GM21529 (cell line): ENCODE results near the gene PLXNA1.

Experiments
- ATAC-seq: cut with Tn5 transposase; IDR thresholded peaks from one replicate; pipeline ENCODE4 v1.9.1; 2021; ENCODE audit not compliant: unreplicated experiment

PLXNA1 gene

DNA sequence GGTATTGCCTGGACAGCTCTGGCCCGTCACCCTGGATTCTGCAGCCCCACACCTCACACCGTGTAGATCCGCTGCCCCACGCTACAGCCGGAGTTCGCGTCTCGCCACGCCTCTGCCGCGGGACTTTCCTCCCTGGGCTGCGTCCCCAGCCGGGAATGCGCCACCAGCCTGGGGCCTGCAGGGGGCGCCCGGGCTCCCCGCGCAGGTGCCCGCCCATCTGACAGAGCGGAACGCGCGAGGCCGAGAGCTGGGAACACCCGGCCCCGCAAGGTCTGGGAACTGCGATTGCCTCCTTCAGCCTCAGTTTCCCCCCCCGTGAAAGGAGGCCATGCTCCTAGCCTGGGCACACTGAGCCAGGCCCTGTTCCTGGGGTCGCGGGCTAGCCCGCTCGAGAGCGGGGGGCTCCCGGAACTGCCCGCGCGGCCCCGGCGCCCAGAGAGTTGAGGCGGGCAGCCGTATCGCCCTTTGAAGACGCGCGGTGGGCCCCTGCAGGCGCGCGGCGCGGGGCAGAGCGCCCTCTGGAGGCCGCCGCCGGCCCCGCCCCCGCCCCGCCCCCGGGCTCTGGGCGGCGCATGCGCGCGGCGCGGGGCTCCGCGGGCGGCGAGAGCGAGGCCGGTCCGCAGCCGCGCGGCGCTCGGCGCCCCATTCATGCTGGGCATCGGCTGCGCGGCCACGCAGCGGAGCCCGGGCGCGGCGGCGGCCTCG lies at the start of gene PLXNA1:
Gene PLXNA1, plus strand, starts transcription at position 645 of the 705 bp plus-strand sequence. CDS start 5,479 bp downstream, outside the sequence.
- ATAC-seq: peak; percentile 72

DNA sequence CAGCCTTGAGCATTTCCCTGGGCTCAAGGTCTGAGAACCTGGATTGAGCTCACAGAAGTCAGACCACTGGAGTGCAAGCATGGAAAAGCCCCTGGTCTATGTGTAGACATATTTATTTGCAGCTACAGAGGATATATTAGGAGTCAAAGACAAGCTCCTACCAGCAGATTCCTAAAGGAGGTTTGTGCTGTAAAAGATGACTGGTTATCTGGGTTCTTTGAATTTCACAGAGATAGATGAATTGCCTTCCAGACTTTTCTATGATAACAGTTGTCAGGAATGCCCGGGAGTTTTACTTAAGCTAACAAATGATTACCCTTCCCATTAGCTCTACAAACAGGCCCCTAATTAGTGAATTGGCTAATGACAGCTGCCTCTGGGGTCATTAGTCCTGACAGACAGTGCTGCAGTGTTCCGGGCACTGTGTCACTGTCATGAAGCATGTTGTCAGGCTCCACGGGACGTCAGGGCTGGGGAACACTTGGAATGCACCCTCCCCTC lies 48.8 kb upstream of the PLXNA1 start:
- ATAC-seq: no peak

DNA sequence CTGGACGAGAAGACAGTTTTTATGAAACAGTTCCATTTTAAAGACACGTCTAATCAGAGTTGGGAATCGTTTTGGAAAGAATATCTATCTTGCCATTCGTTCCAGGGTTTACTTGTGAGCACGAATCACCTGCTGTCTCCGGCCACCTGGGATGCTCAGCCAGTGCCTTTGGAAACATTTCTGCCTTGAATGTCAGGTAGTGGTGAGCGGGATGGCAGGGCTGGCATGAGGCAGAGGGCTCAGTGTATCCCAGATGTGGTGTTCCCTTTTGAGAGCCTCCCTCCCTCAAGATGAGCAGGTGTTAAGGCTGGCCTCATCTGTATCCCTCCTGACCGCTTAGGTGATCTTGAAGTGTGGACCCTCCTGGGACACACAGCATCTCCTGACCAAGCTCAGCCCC lies 47.9 kb upstream of the PLXNA1 start:
- no peak for ATAC-seq

DNA sequence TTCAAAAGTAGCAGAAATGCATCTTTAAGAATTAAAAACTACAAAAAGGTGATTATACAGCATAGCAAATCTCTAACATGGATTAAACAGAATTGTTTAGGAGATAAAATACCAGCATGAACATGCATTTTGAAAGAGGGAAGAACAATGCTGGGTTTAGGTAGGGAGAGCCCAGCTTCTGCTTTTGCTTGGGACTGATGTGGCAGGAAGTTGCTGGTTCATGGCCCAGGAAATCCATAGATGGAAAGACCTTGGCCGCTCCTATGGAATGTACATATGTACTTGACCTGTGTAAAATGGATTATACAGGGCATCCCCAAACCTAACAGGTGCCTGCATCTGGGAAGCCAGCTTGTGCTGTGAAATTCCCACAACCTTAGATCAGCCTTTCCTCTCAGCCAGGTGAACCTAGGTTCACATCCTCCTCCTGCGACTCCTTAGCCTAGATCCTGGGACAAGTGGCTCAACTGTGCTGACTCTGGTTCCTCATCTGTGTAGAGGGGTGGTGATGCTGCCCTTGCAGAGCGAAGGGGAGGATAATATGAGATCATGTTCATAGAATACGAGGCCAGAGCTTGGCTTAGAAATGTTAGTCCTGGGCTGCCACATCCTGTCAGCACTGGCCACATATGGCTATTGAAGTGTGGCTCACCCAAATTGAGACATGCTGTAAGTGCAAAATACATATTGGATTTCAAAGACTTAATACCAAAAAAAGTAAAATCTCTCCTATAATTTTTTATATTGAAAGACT lies 47.0 kb upstream of the PLXNA1 start:
- ATAC-seq: no peak

DNA sequence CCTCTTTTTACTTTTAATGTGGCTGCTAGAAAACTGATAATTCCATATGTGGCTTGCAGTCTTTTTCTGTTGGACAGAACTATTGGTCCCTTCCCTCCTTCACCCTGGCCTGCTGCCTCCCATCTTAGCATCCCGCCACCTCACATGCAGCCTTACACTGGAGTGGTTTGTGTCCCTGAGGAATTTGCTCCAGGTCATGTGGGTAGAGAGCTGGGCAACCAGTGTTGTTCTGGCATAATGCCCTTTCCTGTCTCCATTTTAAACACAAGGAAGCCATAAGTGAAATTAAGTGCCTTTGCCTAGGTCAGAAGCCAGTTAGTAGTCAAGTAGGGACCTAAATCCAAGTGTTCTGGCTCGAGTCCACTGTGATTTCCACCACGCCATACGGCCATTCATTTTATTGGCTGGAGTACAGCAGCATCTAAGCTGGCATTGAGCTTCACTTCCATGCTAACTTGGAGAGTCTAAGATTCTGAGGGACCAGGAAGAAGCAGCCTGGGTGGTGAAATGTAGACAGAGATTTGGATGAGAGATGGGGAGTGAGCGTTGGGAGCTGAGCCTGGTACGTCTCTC lies 46.0 kb upstream of the PLXNA1 start:
- no peak for ATAC-seq

DNA sequence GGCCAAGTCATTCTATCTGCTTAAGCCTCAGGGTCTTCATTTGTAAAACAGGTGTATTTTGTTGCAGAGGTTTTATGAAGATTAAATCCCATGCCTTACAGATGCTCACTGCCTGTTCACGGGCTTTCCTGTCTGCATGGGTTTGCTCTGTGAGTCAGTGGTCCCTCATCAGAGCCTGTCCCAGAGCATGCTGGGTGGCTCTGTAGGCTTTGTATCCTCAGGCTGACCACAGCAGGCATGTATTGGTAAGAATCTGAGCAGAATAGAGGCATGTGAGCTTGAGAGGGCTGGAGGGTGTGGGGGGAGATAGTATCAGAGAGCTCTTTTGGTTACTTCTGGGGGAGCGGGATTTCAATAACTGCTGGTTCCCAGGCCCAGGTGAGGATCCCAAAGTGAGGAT lies 45.4 kb upstream of the PLXNA1 start:
- no peak for ATAC-seq

DNA sequence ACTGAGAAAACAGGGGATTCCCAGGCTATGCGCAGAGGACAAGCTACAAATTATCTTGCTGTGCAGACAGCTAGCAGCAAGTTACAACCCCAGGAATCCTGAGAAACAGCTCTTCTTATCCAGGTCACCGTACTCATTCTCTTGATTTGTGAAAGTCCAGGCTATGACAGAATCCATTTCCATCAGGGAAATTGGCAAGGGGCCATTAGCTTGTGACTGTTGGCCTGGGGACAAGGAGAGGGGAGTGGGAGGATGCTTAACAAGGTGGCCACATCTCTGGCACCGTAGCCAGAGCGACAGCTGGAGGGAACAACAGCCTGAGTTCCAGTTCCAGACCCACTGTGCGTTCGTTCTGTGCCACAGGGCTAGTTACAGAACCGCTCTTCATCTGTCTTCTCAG lies 44.9 kb upstream of the PLXNA1 start:
- no peak for ATAC-seq

DNA sequence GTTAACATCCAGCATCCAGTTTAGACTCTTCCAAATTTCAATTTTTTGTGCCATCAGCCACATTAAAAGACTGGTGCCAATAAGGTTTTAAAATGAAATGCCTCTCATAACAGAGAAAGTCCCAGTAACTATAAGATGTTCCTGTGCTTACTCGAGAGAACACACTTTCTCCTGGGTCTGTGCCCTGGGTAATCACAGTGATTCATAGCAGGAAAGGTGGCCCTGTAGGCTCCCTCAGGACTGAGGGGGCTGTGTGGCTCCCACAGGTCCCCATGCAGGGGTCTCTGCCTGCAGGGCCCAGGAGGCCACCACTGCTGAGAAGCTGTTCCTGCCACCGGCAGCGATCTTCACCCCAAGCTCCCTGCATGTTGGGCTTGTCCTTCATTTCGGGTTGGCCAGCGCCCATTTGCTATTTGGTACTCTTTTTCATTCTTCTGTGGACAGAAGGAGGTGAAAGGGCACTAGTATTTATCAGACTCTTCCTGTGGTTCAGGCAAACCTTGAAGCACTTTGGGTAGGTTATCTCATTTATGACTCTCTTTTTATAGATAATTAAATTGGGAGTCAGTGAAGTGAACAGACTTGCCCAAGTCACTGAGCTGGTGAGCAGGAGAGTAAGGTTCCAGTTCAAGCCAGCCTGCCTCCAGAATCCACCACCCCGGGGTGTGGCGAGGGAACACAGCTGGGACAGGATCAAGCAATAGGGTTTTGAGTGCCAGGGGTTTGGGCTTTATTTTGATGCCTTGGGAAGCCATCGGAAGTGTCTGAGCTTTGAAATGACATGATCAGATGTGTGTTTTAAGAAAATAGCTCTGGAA lies 44.2 kb upstream of the PLXNA1 start:
- ATAC-seq: no peak

DNA sequence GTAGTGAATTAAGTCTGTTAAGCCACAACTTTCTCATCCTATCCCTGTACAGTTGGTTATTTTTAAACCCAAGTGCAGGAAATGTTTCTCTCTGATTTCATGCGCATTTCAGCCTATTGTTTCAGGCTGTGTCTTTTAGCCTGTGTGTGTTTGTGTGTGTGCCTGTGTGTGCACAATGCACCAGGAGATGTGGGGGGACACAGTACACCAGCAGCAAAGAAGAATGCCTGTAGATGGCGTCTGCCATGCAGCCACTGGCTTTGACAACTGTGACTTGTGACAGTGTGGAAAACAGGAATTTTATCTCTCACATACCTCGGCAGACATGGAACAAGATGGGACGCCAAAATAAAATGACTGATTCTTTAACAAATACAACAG lies 43.6 kb upstream of the PLXNA1 start:
- ATAC-seq: no peak

DNA sequence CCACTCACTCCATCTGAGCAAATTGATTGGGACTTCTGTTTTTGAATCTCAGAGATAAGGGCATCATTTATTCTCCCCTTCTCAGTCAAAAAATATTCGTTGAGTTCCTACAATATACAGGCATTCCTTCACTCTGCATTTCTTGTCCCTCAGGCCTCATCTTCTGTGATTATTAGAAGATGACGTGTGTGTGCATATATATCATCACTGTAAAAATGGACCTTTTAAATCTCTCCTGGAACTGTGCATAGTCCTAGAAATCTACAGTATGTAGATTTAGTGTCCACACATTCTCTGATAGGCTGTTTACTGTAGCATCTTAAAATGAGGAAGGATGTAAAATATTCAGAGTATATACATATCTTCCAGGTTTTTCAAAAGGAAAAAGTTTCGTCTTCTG lies 43.2 kb upstream of the PLXNA1 start:
- no peak for ATAC-seq

DNA sequence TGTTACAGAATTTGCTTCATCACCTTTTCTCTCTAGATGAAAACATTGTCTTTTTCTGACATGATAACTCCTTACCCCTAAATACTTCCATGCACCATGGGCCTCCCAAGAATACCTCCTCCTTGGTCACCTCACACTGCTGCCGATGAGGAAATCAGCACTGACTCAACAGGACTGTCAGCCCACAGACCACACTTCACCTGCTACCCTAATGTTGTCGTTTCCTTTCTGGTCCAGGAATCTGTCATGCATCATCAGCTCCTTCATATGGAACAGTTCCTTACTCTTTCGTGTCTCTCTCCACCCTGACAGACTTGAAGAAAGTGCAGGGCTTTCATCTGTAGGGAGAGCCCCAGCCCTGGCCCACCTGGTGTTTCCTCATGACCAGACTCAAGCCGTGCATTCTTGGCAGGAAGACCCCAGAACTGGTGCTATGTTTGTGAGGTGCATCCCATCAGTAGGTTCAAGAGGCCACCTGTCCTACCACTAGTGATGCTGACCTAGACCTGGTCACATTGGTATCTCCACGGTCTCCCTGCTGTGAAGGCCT lies 41.1 kb upstream of the PLXNA1 start:
- no peak for ATAC-seq

DNA sequence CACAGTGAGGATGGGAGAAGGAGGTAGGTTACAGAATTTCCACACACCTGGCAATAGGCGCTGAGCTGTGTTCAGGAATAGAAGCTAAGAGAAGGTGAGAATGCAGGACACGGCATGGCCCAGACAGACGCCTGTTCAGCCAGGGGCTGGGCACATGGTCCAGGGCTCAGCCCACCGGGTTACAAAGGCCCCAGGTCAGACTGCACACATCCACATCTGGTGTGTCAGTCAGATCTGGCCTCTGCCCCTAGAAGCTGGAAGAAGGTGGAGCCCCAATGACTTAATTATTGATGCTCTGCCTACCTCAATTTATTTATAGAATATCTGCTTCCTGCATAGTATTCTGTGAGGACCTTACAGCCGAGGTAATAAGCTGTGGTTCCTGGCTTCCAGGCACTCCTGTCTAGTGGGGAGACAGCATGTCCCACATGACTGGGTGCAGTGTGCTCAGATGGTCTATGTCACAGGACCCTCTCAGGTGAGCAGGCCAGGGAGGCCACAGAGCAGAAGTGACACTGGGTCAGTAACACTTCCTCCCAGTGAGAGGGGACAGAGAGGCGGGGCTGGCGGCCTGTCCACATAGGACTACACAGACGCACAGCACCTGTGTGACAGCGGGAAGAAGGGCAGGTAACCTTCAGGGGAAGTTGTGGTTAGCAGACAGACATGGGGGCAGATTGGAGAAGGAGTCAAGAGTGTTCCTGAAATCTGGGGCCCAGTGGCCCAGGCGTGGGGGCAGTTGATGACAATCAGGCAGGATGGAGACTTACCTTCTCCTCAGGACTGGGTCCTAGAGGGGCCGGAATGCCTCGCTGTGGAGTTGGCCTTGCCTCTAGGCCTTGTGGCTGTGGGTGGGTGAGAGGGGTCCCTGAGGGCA lies 38.6 kb upstream of the PLXNA1 start:
- ATAC-seq: no peak

DNA sequence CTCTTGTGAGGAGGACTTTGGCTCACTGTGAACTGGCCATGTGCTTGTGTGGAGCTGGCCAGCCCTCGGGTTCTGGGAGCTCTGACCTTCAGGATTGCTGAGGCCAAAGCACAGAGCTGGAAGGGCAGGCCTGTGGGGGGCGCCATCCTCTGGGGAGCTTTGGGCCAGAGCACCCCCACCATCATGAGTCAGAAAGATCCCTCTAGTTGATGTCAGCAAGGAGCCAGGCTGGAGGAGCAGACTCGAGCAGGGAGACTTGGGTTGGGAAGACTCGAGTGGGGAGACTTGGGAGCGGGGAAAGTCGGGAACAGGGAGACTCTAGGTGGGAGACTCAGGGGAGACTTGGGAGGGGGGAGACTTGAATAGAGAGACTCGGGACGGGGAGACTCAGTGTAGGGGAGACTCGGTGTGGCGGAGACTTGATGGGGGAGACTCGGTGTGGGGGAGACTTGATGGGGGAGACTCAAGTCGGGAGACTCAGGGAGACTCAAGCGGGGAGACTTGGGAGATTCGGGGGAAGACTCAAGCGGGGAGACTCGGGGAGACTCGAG lies 37.7 kb upstream of the PLXNA1 start:
- no peak for ATAC-seq

DNA sequence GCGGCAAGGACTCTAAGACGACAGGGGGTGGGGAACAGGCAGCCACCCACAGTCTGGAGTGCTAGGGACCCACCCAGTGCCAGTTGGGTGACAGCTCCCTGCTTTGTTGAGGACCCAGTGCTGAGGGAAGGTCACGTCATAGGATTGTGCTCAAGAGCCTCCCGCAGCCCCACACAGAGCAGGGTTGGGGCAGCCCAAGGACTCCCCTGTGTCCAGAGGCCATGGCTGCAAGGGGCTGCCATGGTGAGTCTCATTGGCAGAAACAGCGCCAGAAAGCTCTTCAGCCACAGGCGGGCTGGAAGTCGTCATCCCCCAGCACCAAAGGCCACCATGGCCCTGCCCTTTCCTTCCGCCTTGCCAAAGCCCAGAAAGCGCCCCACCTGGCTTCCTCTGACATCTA lies 37.0 kb upstream of the PLXNA1 start:
- no peak for ATAC-seq

DNA sequence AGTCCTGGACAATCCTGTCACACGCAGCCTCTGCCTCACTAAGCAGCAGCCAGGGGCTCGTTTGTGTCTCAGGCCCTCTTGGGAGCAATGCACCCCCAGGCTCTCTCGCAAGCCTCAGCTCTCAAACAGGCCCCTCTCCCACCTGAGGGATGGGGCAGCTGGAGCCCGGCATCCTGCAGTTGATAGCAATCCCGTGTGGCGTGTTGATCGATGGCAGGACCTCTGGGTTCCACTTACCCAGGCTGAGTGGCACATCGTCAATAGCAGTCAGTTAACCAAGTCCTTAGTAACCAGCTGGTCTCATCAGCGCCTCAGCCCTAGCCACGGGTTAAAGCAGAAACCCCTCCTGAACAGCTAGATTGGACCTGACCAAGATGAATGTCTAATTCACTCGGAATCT lies 36.5 kb upstream of the PLXNA1 start:
- no peak for ATAC-seq

DNA sequence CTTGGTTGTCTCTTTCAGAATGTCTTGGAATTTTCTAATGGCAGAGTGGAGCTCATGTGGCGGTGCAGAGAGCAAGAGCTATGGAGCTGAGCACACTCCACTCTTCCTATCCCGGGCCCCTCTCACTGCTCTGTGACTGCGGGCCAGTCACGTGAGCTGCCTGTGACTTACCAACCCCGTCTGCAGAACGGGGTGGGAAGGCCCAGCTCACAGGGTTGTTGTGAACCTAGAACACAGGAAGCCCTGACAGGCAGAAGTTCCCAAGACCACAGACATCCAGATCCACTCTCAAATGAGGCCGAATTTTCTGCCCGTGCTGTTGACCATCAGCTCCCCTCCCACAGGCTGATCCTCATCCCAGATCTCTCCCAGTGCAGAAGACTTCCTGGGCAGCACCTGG lies 35.5 kb upstream of the PLXNA1 start:
- ATAC-seq: no peak

DNA sequence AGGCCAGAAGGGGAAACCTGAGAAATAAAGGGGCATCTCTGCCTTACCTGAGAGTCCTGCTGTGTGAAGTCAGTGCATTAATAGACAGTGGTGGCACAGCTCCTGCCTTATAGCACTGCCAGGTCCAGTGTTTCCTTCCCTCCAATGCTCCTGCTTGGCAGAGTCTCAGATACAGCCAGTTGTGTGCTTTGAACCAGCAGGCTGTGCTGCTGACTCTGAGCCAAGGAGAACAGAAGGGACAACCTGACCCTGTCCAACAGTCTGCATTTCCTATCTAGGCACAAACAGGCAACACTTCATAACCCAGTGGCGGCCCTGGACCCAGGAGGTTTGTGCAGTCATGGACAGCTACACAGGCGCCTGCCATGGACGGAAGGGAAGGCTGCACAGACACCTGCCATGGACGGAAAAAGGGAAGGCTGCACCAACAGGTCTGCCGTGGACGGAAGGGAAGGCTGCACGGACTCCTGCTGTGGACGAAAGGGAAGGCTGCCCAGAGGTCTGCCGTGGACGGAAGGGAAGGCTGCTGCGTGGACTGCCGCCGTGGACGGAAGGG lies 33.9 kb upstream of the PLXNA1 start:
- ATAC-seq: no peak

DNA sequence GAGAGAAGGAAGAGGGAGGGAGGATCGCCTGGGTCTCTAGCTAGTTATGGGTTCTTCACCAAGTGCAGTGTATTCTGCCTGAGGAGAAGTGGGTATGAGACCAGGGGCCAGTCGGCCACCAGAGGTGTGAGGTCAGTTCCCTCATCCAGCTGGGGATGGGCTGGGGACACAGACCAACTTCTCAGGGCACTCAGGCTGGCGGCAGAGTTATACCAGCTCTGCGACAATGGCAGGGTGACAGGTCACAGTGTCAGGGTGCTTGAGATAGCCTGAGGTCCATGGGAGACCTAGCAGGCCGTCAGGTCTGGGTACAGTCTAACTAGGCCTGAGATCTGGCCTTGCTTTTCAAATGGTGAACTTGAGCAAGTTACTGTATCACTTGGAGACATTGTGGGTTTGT lies 31.4 kb upstream of the PLXNA1 start:
- ATAC-seq: no peak

DNA sequence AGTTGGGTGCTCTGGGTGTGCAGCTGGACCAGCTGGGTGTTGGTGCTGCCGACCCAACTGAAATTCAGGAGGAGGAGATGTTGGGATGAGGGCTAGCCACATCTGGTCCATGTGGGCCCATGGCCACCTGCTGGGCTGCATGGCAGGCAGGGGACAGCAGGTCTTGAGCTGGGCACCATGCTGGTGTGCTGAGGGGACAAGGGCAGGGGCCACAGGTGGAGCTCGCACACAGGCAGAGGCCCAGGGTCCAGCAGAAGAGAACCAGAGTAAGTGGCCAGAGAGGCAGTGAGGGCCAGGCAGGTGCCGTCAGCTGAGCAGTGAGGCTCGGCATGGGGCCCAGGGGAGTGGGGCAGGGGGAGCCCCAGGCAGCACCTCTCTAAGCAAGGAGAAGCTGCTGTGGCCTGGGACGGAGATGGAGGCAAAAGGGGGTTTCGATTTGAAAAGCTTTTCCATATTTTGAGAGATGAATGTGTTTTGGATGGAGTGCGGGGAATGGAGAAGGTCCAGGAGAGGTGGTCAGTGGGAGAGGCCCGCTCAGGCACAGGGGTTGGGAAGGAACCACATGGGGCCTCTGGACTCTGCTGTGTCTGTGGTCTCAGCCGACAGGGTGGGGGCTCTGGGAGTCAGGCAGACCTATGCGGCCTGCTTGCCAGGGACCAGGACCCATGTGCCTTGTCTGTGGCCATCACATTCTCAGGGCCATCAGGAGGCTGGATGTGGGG lies 30.5 kb upstream of the PLXNA1 start:
- ATAC-seq: no peak
